HG03045 (cell line): ENCODE measurements around the gene TMEM178B.
"Not testable (repeated sequence)": the region's sequence is repeated elsewhere in the genome, so short reads cannot be mapped to it uniquely, and the experiment has no call there.

ENCODE experiments used
- ATAC-seq: cut with Tn5 transposase; IDR thresholded peaks from one replicate; pipeline ENCODE4 v1.9.1; 2021; ENCODE audit warnings: mild to moderate bottlenecking, moderate library complexity; ENCODE audit not compliant: unreplicated experiment

The TMEM178B gene

GRCh38 chr7:141301544-141301943 is 227.7 kb downstream of the TMEM178B start:
- no peak for ATAC-seq

GRCh38 chr7:141302617-141303016 is 228.8 kb downstream of the TMEM178B start:
- ATAC-seq, result no peak

- no peak for ATAC-seq
These were observed 230.4 kb downstream of the TMEM178B start for GRCh38 chr7:141304291-141304690.

GRCh38 chr7:141306081-141306480 is 232.2 kb downstream of the TMEM178B start:
- ATAC-seq, result no peak

GRCh38 chr7:141312395-141312794 is 238.5 kb downstream of the TMEM178B start:
- ATAC-seq, result no peak

- ATAC-seq, result no peak
These were observed 239.1 kb downstream of the TMEM178B start for GRCh38 chr7:141312828-141313521.

GRCh38 chr7:141313896-141314295 is 240.0 kb downstream of the TMEM178B start:
- ATAC-seq, result no peak

GRCh38 chr7:141317033-141317585 is 243.2 kb downstream of the TMEM178B start:
- ATAC-seq, result no peak

- ATAC-seq, result no peak
These were observed 246.4 kb downstream of the TMEM178B start for GRCh38 chr7:141320287-141320686.

GRCh38 chr7:141322383-141322782 is 248.5 kb downstream of the TMEM178B start:
- no peak for ATAC-seq

GRCh38 chr7:141323826-141324225 is 250.0 kb downstream of the TMEM178B start:
- no peak for ATAC-seq

- no peak for ATAC-seq
These were observed 251.0 kb downstream of the TMEM178B start for GRCh38 chr7:141324870-141325269.

GRCh38 chr7:141325275-141325674 is 251.4 kb downstream of the TMEM178B start:
- no peak for ATAC-seq

GRCh38 chr7:141328290-141328689 is 254.4 kb downstream of the TMEM178B start:
- no peak for ATAC-seq

GRCh38 chr7:141330285-141330684 is 256.4 kb downstream of the TMEM178B start:
- ATAC-seq, result not testable (repeated sequence)

- ATAC-seq, result no peak
These were observed 259.6 kb downstream of the TMEM178B start for GRCh38 chr7:141333459-141333858.

- no peak for ATAC-seq
These were observed 261.3 kb downstream of the TMEM178B start for GRCh38 chr7:141335164-141335563.

GRCh38 chr7:141339603-141340002 is 265.7 kb downstream of the TMEM178B start:
- no peak for ATAC-seq

- no peak for ATAC-seq
These were observed 267.1 kb downstream of the TMEM178B start for GRCh38 chr7:141340991-141341390.

GRCh38 chr7:141342621-141343408 is 269.0 kb downstream of the TMEM178B start:
- ATAC-seq, result no peak

- ATAC-seq, result no peak
These were observed 270.5 kb downstream of the TMEM178B start for GRCh38 chr7:141344153-141344935.
